Iris pigment epithelial cell (primary cell): ENCODE results near the gene CHCHD1.
"Not testable (repeated sequence)": the region's sequence is repeated elsewhere in the genome, so short reads cannot be mapped to it uniquely, and the experiment has no call there.

ENCODE experiments used
- DNase-seq: peaks from one replicate; pipeline ENCODE4 v3.0.0-alpha.2; 2011; ENCODE audit warnings: low read depth

The CHCHD1 gene

GRCh38 chr10:73813333-73813732 lies 31.5 kb downstream of the CHCHD1 start:
- no peak for DNase-seq

GRCh38 chr10:73814276-73814895 lies 32.5 kb downstream of the CHCHD1 start:
- no peak for DNase-seq

- no peak for DNase-seq
These were observed 33.3 kb downstream of the CHCHD1 start for GRCh38 chr10:73814896-73815718.

- no peak for DNase-seq
These were observed 33.8 kb downstream of the CHCHD1 start for GRCh38 chr10:73815719-73816030.

- DNase-seq = no peak
These were observed 35.3 kb downstream of the CHCHD1 start for GRCh38 chr10:73816917-73817729.

- DNase-seq = no peak
These were observed 36.0 kb downstream of the CHCHD1 start for GRCh38 chr10:73817826-73818225.

- no peak for DNase-seq
These were observed 36.6 kb downstream of the CHCHD1 start for GRCh38 chr10:73818402-73818801.

GRCh38 chr10:73819081-73819480 lies 37.2 kb downstream of the CHCHD1 start:
- DNase-seq = no peak

GRCh38 chr10:73819513-73820093 lies 37.8 kb downstream of the CHCHD1 start:
- DNase-seq = peak; percentile 59

GRCh38 chr10:73823391-73823790 lies 41.5 kb downstream of the CHCHD1 start:
- DNase-seq = no peak

GRCh38 chr10:73824146-73824725 lies 42.4 kb downstream of the CHCHD1 start:
- DNase-seq = no peak

- no peak for DNase-seq
These were observed 45.7 kb downstream of the CHCHD1 start for GRCh38 chr10:73827346-73828089.

GRCh38 chr10:73828161-73828560 lies 46.3 kb downstream of the CHCHD1 start:
- DNase-seq = no peak

GRCh38 chr10:73829090-73829489 lies 47.2 kb downstream of the CHCHD1 start:
- DNase-seq = not testable (repeated sequence)
